HEK293 (cell line): ENCODE data around the gene BCAR1.

Experiments used
- CTCF ChIA-PET: fragments of 350-600 bp; formaldehyde crosslinking; extraction: SDS; loops from one replicate; lab custom pipeline; 2021; ENCODE audit warnings: antibody characterized with exemption; lab: Yijun Ruan, JAX
- POLR2A ChIA-PET: fragments of 300-600 bp; formaldehyde crosslinking; extraction: SDS; loops from one replicate; lab custom pipeline; 2020; ENCODE audit warnings: antibody characterized with exemption, inconsistent platforms; lab: Yijun Ruan, JAX
- H3K27ac ChIP-seq: fragments of 200-500 bp; sonication (Bioruptor generic); 2 replicates; pipeline ENCODE4 v1.5.1; 2014; ENCODE audit warnings: low read depth, low read length, control low read depth, inconsistent platforms; ENCODE audit errors: extremely low read depth
- H3K36me3 ChIP-seq, 2 experiments: fragments of 200-500 bp in 1 of 2; sonication (Bioruptor generic) in 1 of 2; 1 replicate in 1 of 2; 2 replicates in 1 of 2; pipeline ENCODE4 v1.5.1; 2014 to 2017; ENCODE audit warnings: inconsistent platforms in 2 of 2, low read length in 2 of 2; ENCODE audit not compliant: control insufficient read depth in 2 of 2, insufficient read depth in 1 of 2
- H3K4me1 ChIP-seq: fragments of 200-500 bp; sonication (Bioruptor generic); 2 replicates; pipeline ENCODE4 v1.5.1; 2014; ENCODE audit warnings: mild to moderate bottlenecking, low read length, inconsistent platforms; ENCODE audit not compliant: control insufficient read depth, insufficient read depth
- H3K4me3 ChIP-seq: 2 replicates; pipeline ENCODE4 v1.5.1; 2011; ENCODE audit warnings: low read depth, mild to moderate bottlenecking, control low read depth, low read length, moderate library complexity
- H3K9me3 ChIP-seq: fragments of 200-500 bp; sonication (Bioruptor generic); 2 replicates; pipeline ENCODE4 v1.5.1; 2014; ENCODE audit warnings: low read depth, low read length, inconsistent platforms; ENCODE audit not compliant: control insufficient read depth, insufficient read depth
- EGR2 ChIP-seq: fragments of 450-650 bp; formaldehyde crosslinking; IDR thresholded peaks from 2 replicates; pipeline ENCODE4 v1.5.1; 2016; ENCODE audit warnings: low read depth, missing biosample characterization, missing genetic modification characterization
- GLI4 ChIP-seq: fragments of 450-650 bp; formaldehyde crosslinking; IDR thresholded peaks from 2 replicates; pipeline ENCODE4 v1.5.1; 2016; ENCODE audit warnings: missing biosample characterization, missing genetic modification characterization
- GLIS1 ChIP-seq: fragments of 450-650 bp; formaldehyde crosslinking; IDR thresholded peaks from 2 replicates; pipeline ENCODE4 v1.5.1; 2016; ENCODE audit warnings: missing biosample characterization, missing genetic modification characterization
- GLIS2 ChIP-seq: fragments of 450-650 bp; formaldehyde crosslinking; IDR thresholded peaks from 2 replicates; pipeline ENCODE4 v1.5.1; 2016; ENCODE audit warnings: missing biosample characterization, missing genetic modification characterization
- KLF10 ChIP-seq: fragments of 450-650 bp; IDR thresholded peaks from 2 replicates; pipeline ENCODE4 v1.5.1; 2018; ENCODE audit warnings: missing biosample characterization, mild to moderate bottlenecking, missing genetic modification characterization
- KLF8 ChIP-seq: fragments of 450-650 bp; formaldehyde crosslinking; IDR thresholded peaks from 2 replicates; pipeline ENCODE4 v1.5.1; 2016; ENCODE audit warnings: missing biosample characterization, missing genetic modification characterization
- PRDM1 ChIP-seq: fragments of 450-650 bp; formaldehyde crosslinking; IDR thresholded peaks from 2 replicates; pipeline ENCODE4; 2016; ENCODE audit warnings: missing biosample characterization, missing genetic modification characterization
- SETDB1 ChIP-seq: IDR thresholded peaks from one replicate; pipeline ENCODE4 v1.6.1; 2017; ENCODE audit warnings: mild to moderate bottlenecking, low read length, moderate library complexity, mixed read lengths; ENCODE audit not compliant: insufficient read length
- SP3 ChIP-seq: fragments of 450-650 bp; formaldehyde crosslinking; IDR thresholded peaks from 2 replicates; pipeline ENCODE4 v1.5.1; 2016; ENCODE audit warnings: missing biosample characterization, missing genetic modification characterization
- ZBTB20 ChIP-seq: fragments of 450-650 bp; formaldehyde crosslinking; IDR thresholded peaks from 2 replicates; pipeline ENCODE4 v1.5.1; 2016; ENCODE audit warnings: missing biosample characterization, missing genetic modification characterization
- ZBTB8A ChIP-seq: fragments of 450-650 bp; formaldehyde crosslinking; IDR thresholded peaks from 2 replicates; pipeline ENCODE4 v1.5.1; 2016; ENCODE audit warnings: missing biosample characterization, missing genetic modification characterization
- ZFHX2 ChIP-seq: fragments of 450-650 bp; formaldehyde crosslinking; conservative IDR thresholded peaks from 2 replicates; pipeline ENCODE4 v1.5.1; 2016; ENCODE audit warnings: missing biosample characterization, missing genetic modification characterization
- ZFP69B ChIP-seq: fragments of 450-650 bp; formaldehyde crosslinking; IDR thresholded peaks from 2 replicates; pipeline ENCODE4 v1.5.1; 2016; ENCODE audit warnings: missing biosample characterization, missing genetic modification characterization
- ZIC2 ChIP-seq: fragments of 450-650 bp; formaldehyde crosslinking; IDR thresholded peaks from 2 replicates; pipeline ENCODE4 v1.5.1; 2016; ENCODE audit warnings: missing biosample characterization, missing genetic modification characterization
- ZNF335 ChIP-seq: fragments of 450-650 bp; formaldehyde crosslinking; conservative IDR thresholded peaks from 2 replicates; pipeline ENCODE4 v1.5.1; 2016; ENCODE audit warnings: missing biosample characterization, missing genetic modification characterization
- ZNF776 ChIP-seq: fragments of 450-650 bp; formaldehyde crosslinking; IDR thresholded peaks from 2 replicates; pipeline ENCODE4 v1.5.0; 2017; ENCODE audit warnings: missing biosample characterization, missing genetic modification characterization, borderline replicate concordance
- TF ChIP-seq, protein P1 (sequence below): fragments of 450-650 bp; formaldehyde crosslinking; IDR thresholded peaks from 2 replicates; pipeline ENCODE4 v1.5.1; 2017; ENCODE audit warnings: missing biosample characterization, missing genetic modification characterization
- TF ChIP-seq, protein P2 (sequence below): fragments of 450-650 bp; formaldehyde crosslinking; IDR thresholded peaks from 2 replicates; pipeline ENCODE4 v1.5.1; 2017; ENCODE audit warnings: missing biosample characterization, missing genetic modification characterization
- TF ChIP-seq, protein P3 (sequence below): fragments of 450-650 bp; formaldehyde crosslinking; IDR thresholded peaks from 2 replicates; pipeline ENCODE4 v1.5.1; 2016; ENCODE audit warnings: missing biosample characterization, missing genetic modification characterization
- TF ChIP-seq, protein P4 (sequence below): fragments of 450-650 bp; formaldehyde crosslinking; IDR thresholded peaks from 2 replicates; pipeline ENCODE4 v1.5.1; 2016; ENCODE audit warnings: missing biosample characterization, missing genetic modification characterization
- TF ChIP-seq, protein P5 (sequence below): fragments of 450-650 bp; formaldehyde crosslinking; optimal IDR thresholded peaks from 2 replicates; pipeline ENCODE3; 2016; ENCODE audit warnings: missing biosample characterization, mild to moderate bottlenecking, missing genetic modification characterization
- TF ChIP-seq, protein P6 (sequence below): fragments of 450-650 bp; formaldehyde crosslinking; IDR thresholded peaks from 2 replicates; pipeline ENCODE4 v1.5.1; 2016; ENCODE audit warnings: missing biosample characterization, missing genetic modification characterization

BCAR1 gene

DNA sequence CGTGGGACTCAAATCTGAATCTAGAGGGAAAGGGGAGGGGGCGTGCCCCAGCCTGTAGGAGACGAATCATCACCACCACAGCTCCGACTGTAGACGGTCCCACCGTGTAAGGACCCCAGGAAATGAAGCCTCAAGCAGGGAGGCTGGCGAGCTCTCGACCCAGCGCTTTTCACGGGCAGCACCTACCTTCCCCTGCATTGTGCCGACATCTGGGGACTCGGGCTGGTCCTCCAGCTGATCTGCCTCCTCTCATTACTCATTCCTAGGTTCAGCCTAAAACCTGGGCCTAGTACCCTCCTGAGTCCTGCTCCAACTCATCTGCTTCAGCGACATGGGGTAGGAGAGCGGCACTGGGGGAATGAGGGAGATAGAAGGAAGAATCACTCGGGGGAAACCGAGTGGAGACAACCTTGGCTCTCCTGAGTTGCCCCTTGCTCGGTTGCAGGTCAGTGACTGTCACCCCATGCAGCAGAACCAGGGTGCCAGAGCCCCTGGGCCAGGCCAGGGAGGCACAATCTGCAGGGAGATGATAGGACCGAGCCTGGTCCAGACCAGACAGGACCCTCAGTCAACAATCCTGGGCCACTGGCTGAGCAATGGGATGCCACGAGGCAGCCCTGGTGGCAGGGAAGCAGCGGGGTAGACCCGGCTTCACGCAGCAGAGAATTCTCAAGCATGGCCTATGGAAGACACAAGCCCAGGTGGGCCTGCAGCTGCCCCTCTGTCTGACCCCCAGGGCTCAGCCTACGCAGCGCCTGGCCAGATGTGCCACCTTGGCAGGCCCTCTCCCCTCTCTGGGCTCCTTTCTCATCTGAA is 833 bp upstream of the BCAR1 start (continued):
- TF ChIP-seq, protein P1, sequence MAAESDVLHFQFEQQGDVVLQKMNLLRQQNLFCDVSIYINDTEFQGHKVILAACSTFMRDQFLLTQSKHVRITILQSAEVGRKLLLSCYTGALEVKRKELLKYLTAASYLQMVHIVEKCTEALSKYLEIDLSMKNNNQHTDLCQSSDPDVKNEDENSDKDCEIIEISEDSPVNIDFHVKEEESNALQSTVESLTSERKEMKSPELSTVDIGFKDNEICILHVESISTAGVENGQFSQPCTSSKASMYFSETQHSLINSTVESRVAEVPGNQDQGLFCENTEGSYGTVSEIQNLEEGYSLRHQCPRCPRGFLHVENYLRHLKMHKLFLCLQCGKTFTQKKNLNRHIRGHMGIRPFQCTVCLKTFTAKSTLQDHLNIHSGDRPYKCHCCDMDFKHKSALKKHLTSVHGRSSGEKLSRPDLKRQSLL (tag by site-specific recombination), result no peak

DNA sequence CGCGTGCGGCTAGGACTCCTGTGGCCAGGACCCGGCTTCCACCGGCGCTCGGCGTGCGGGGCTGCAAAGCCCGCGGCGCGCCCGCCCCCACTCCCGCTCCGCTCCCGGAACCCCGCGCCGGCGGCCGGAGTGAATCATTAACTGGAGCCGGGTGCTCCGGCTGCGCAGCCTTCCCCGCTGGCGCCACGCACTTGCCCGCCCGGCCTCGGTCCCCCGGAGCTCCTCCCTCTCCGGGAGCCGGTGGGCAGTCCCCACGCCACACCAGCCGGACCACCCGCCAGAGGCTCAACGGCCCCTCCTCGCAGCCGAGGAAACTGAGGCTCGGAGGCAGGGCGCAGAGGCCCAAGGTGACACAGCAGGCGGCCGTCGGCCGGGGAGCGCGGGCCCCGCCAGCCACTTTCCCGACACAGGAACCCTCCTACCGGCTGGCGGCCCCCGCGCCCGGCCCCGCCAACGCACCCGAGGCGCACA is 580 bp downstream of the BCAR1 start:
- H3K36me3 ChIP-seq, result peaks cover 0 to 9% of the 10 kb centered on the region in 2 experiments; a peak in 1 of 3 replicates
- H3K27ac ChIP-seq, result peak overlapping the region; percentile 69; the same call in 1 of the 2 replicates
- peak; percentile 42; the same call in 1 of the 2 replicates for TF ChIP-seq GLIS2 (tag by site-specific recombination)
- 0 out of 2 replicates have a peak, but pooled peaks have one; percentile 49 for TF ChIP-seq KLF10 (tag by site-specific recombination)
- peak; percentile 59 for TF ChIP-seq ZIC2 (tag by site-specific recombination)
- TF ChIP-seq, protein P2, sequence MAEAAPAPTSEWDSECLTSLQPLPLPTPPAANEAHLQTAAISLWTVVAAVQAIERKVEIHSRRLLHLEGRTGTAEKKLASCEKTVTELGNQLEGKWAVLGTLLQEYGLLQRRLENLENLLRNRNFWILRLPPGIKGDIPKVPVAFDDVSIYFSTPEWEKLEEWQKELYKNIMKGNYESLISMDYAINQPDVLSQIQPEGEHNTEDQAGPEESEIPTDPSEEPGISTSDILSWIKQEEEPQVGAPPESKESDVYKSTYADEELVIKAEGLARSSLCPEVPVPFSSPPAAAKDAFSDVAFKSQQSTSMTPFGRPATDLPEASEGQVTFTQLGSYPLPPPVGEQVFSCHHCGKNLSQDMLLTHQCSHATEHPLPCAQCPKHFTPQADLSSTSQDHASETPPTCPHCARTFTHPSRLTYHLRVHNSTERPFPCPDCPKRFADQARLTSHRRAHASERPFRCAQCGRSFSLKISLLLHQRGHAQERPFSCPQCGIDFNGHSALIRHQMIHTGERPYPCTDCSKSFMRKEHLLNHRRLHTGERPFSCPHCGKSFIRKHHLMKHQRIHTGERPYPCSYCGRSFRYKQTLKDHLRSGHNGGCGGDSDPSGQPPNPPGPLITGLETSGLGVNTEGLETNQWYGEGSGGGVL (tag by site-specific recombination), result 0 out of 2 replicates have a peak, but pooled peaks have one; percentile 10
- TF ChIP-seq, protein P3, sequence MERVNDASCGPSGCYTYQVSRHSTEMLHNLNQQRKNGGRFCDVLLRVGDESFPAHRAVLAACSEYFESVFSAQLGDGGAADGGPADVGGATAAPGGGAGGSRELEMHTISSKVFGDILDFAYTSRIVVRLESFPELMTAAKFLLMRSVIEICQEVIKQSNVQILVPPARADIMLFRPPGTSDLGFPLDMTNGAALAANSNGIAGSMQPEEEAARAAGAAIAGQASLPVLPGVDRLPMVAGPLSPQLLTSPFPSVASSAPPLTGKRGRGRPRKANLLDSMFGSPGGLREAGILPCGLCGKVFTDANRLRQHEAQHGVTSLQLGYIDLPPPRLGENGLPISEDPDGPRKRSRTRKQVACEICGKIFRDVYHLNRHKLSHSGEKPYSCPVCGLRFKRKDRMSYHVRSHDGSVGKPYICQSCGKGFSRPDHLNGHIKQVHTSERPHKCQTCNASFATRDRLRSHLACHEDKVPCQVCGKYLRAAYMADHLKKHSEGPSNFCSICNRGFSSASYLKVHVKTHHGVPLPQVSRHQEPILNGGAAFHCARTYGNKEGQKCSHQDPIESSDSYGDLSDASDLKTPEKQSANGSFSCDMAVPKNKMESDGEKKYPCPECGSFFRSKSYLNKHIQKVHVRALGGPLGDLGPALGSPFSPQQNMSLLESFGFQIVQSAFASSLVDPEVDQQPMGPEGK (tag by site-specific recombination), result peak; percentile 28; the same call in 1 of the 2 replicates
- TF ChIP-seq GLIS1, result peak; percentile 35; the same call in 1 of the 2 replicates
- peak; percentile 66; the same call in 1 of the 2 replicates for TF ChIP-seq ZFHX2 (tag by site-specific recombination)
- TF ChIP-seq ZNF776 (tag by site-specific recombination), result no peak
- peak; percentile 13; the same call in 1 of the 2 replicates for TF ChIP-seq ZBTB8A (tag by site-specific recombination)
- TF ChIP-seq, protein P4, sequence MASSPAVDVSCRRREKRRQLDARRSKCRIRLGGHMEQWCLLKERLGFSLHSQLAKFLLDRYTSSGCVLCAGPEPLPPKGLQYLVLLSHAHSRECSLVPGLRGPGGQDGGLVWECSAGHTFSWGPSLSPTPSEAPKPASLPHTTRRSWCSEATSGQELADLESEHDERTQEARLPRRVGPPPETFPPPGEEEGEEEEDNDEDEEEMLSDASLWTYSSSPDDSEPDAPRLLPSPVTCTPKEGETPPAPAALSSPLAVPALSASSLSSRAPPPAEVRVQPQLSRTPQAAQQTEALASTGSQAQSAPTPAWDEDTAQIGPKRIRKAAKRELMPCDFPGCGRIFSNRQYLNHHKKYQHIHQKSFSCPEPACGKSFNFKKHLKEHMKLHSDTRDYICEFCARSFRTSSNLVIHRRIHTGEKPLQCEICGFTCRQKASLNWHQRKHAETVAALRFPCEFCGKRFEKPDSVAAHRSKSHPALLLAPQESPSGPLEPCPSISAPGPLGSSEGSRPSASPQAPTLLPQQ, result peak; percentile 63
- TF ChIP-seq ZNF335 (tag by site-specific recombination), result peak; percentile 51; the same call in 1 of the 2 replicates
- TF ChIP-seq KLF8 (tag by site-specific recombination), result no peak
- TF ChIP-seq ZBTB20, result peak; percentile 62; the same call in 1 of the 2 replicates
- TF ChIP-seq SETDB1, result no peak
- no peak for TF ChIP-seq GLI4
- TF ChIP-seq, protein P5, sequence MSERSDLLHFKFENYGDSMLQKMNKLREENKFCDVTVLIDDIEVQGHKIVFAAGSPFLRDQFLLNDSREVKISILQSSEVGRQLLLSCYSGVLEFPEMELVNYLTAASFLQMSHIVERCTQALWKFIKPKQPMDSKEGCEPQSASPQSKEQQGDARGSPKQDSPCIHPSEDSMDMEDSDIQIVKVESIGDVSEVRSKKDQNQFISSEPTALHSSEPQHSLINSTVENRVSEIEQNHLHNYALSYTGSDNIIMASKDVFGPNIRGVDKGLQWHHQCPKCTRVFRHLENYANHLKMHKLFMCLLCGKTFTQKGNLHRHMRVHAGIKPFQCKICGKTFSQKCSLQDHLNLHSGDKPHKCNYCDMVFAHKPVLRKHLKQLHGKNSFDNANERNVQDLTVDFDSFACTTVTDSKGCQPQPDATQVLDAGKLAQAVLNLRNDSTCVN (tag by site-specific recombination), result peak; percentile 60
- 0 out of 2 replicates have a peak, but pooled peaks have one; percentile 14 for TF ChIP-seq SP3 (tag by site-specific recombination)
- TF ChIP-seq, protein P6, sequence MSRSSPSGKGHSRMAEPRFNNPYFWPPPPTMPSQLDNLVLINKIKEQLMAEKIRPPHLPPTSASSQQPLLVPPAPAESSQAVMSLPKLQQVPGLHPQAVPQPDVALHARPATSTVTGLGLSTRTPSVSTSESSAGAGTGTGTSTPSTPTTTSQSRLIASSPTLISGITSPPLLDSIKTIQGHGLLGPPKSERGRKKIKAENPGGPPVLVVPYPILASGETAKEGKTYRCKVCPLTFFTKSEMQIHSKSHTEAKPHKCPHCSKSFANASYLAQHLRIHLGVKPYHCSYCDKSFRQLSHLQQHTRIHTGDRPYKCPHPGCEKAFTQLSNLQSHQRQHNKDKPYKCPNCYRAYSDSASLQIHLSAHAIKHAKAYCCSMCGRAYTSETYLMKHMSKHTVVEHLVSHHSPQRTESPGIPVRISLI (tag by site-specific recombination), result no peak
- no peak for TF ChIP-seq ZFP69B (tag by site-specific recombination)
- peak; percentile 31; the same call in 1 of the 2 replicates for TF ChIP-seq EGR2 (tag by site-specific recombination)
- TF ChIP-seq PRDM1 (tag by site-specific recombination), result no peak
- POLR2A ChIA-PET, result interaction anchor here (0.9 to 1.9 kb wide), 3 partner anchors 43 to 135 kb away, joined by 3 to 6 read pairs (median 5); no protein-coding TSS in a partner anchor
- H3K9me3 ChIP-seq, result no peaks in the 10 kb centered on the region
- H3K4me1 ChIP-seq, result peaks cover 7% of the 10 kb centered on the region
- CTCF ChIA-PET, result interaction anchor here (0.6 to 1.8 kb wide), 4 partner anchors 17 to 137 kb away, joined by 4 to 11 read pairs (median 6); no protein-coding TSS in a partner anchor
- peak overlapping the region; percentile 67 for H3K4me3 ChIP-seq
